Mesodermal cell (in vitro differentiated cells): ENCODE measurements around the gene IFNL1.
"Not testable (repeated sequence)": the region's sequence is repeated elsewhere in the genome, so short reads cannot be mapped to it uniquely, and the experiment has no call there.

Experiments
- H3K27ac ChIP-seq: 2 replicates; pipeline ENCODE4 v1.7.0; 2013; ENCODE audit warnings: mild to moderate bottlenecking, low read depth, low read length, moderate library complexity; ENCODE audit not compliant: severe bottlenecking
- H3K36me3 ChIP-seq: 2 replicates; pipeline ENCODE4 v1.7.1; 2013; ENCODE audit warnings: mild to moderate bottlenecking, low read length, moderate library complexity; ENCODE audit not compliant: control insufficient read depth, insufficient read depth
- H3K4me1 ChIP-seq: one replicate; pipeline ENCODE4 v1.7.1; 2013; ENCODE audit warnings: mild to moderate bottlenecking, low read length; ENCODE audit not compliant: insufficient read depth, control insufficient read depth, poor library complexity, severe bottlenecking
- H3K4me3 ChIP-seq: 2 replicates; pipeline ENCODE4 v1.7.0; 2013; ENCODE audit warnings: low read length, control low read depth, mild to moderate bottlenecking; ENCODE audit not compliant: insufficient read depth, poor library complexity, severe bottlenecking; ENCODE audit errors: extremely low read depth
- H3K9me3 ChIP-seq: 2 replicates; pipeline ENCODE4 v1.7.1; 2013; ENCODE audit warnings: mild to moderate bottlenecking, low read length, moderate library complexity; ENCODE audit not compliant: control insufficient read depth
- WGBS, 2 experiments: methylation state at CpG; one replicate each; pipeline ENCODE4 v1.1.5; 2013; ENCODE audit warnings: missing lambda C conversion rate in 2 of 2; ENCODE audit not compliant: insufficient coverage in 2 of 2; 5-methylcytosine and 5-hydroxymethylcytosine counted together

Gene IFNL1

GRCh38 chr19:39273859-39274258 lies 22.3 kb upstream of the IFNL1 start:
- H3K9me3 ChIP-seq, H3K4me3 ChIP-seq, H3K36me3 ChIP-seq, H3K27ac ChIP-seq, H3K4me1 ChIP-seq: not testable (repeated sequence)
- WGBS, 2 experiments = 76 to 83% methylated on average over 2 to 4 of the region's 5 CpGs

- WGBS, 2 experiments = 84 to 87% methylated on average over 4 to 5 of the region's 5 CpGs
- no peak overlapping the region for H3K27ac ChIP-seq
- no peaks in the 10 kb centered on the region for H3K36me3 ChIP-seq
- H3K4me3 ChIP-seq = no peak overlapping the region
- H3K4me1 ChIP-seq = no peaks in the 10 kb centered on the region
- H3K9me3 ChIP-seq = no peaks in the 10 kb centered on the region
These were observed 20.6 kb upstream of the IFNL1 start for GRCh38 chr19:39275578-39275977.

GRCh38 chr19:39276740-39277139 lies 19.5 kb upstream of the IFNL1 start:
- Histone ChIP-seq H3K4me3 (no peak overlapping the region), H3K4me1 (no peaks in the 10 kb centered on the region), H3K27ac (no peak overlapping the region), H3K36me3 (no peaks in the 10 kb centered on the region), H3K9me3 (no peaks in the 10 kb centered on the region)
- 93 to 95% methylated on average over 4 to 5 of the region's 5 CpGs for WGBS, 2 experiments

GRCh38 chr19:39277598-39277997 lies 18.6 kb upstream of the IFNL1 start:
- H3K4me1 ChIP-seq = no peaks in the 10 kb centered on the region
- no peak overlapping the region for H3K4me3 ChIP-seq
- H3K27ac ChIP-seq = no peak overlapping the region
- no peaks in the 10 kb centered on the region for H3K36me3 ChIP-seq
- no peaks in the 10 kb centered on the region for H3K9me3 ChIP-seq
- WGBS, 2 experiments = 78 to 79% methylated on average over 7 of the region's 7 CpGs

- WGBS, 2 experiments = no CpG with 5 or more reads among the region's 1 CpG
These were observed 14.2 kb upstream of the IFNL1 start for GRCh38 chr19:39282021-39282420.

GRCh38 chr19:39284032-39284431 lies 12.2 kb upstream of the IFNL1 start:
- H3K9me3 ChIP-seq = no peaks in the 10 kb centered on the region
- no peak overlapping the region for H3K27ac ChIP-seq
- no peaks in the 10 kb centered on the region for H3K36me3 ChIP-seq
- no peak overlapping the region for H3K4me3 ChIP-seq
- no CpG with 5 or more reads among the region's 1 CpG for WGBS, 2 experiments
- no peaks in the 10 kb centered on the region for H3K4me1 ChIP-seq

More at GRCh38 chr19:39282021-39282420, 14.2 kb upstream of the IFNL1 start:
- H3K4me3 ChIP-seq = no peak overlapping the region
- no peaks in the 10 kb centered on the region for H3K9me3 ChIP-seq
- no peaks in the 10 kb centered on the region for H3K36me3 ChIP-seq
- H3K27ac ChIP-seq = no peak overlapping the region
- no peaks in the 10 kb centered on the region for H3K4me1 ChIP-seq

- Histone ChIP-seq H3K36me3 (no peaks in the 10 kb centered on the region), H3K9me3 (no peaks in the 10 kb centered on the region), H3K27ac (no peak overlapping the region), H3K4me1 (no peaks in the 10 kb centered on the region), H3K4me3 (no peak overlapping the region)
- WGBS, 2 experiments = 70 to 74% methylated on average over 4 of the region's 4 CpGs
These were observed 2.8 kb upstream of the IFNL1 start for GRCh38 chr19:39293394-39293793.

GRCh38 chr19:39296906-39297305 lies 699 bp downstream of the IFNL1 start:
- Histone ChIP-seq H3K4me1 (no peaks in the 10 kb centered on the region), H3K27ac (no peak overlapping the region), H3K9me3 (no peaks in the 10 kb centered on the region), H3K4me3 (no peak overlapping the region), H3K36me3 (no peaks in the 10 kb centered on the region)
- WGBS, 2 experiments = 87 to 88% methylated on average over 4 of the region's 4 CpGs

- 81 to 87% methylated on average over 10 to 14 of the region's 17 CpGs for WGBS, 2 experiments
- Histone ChIP-seq H3K36me3 (no peaks in the 10 kb centered on the region), H3K4me1 (no peaks in the 10 kb centered on the region), H3K27ac (no peak overlapping the region), H3K9me3 (no peaks in the 10 kb centered on the region), H3K4me3 (no peak overlapping the region)
These were observed 1.9 kb downstream of the IFNL1 start for GRCh38 chr19:39297931-39298634.

GRCh38 chr19:39299404-39299803 lies 3.2 kb downstream of the IFNL1 start:
- H3K4me3 ChIP-seq = no peak overlapping the region
- 94 to 97% methylated on average over 6 of the region's 9 CpGs for WGBS, 2 experiments
- H3K4me1 ChIP-seq = peaks cover 13% of the 10 kb centered on the region
- no peak overlapping the region for H3K27ac ChIP-seq
- no peaks in the 10 kb centered on the region for H3K9me3 ChIP-seq
- H3K36me3 ChIP-seq = no peaks in the 10 kb centered on the region

GRCh38 chr19:39299832-39300231 lies 3.6 kb downstream of the IFNL1 start:
- Histone ChIP-seq H3K4me1 (peaks cover 13% of the 10 kb centered on the region), H3K4me3 (no peak overlapping the region), H3K27ac (no peak overlapping the region), H3K9me3 (no peaks in the 10 kb centered on the region), H3K36me3 (no peaks in the 10 kb centered on the region)
- WGBS, 2 experiments = 85 to 89% methylated on average over 8 of the region's 10 CpGs
